MM.1S (cell line): Measurements from ENCODE around the gene LRMDA.
"Not testable (repeated sequence)": the region's sequence is repeated elsewhere in the genome, so short reads cannot be mapped to it uniquely, and the experiment has no call there.

Source experiments
- DNase-seq: peaks from one replicate; pipeline ENCODE4 v3.0.0-alpha.2; 2015
- H2AFZ ChIP-seq: fragments of 300-600 bp; sonication (generic); 2 replicates; pipeline ENCODE4 v1.6.0; 2016; ENCODE audit warnings: antibody characterized with exemption, low read length
- H3F3A ChIP-seq: fragments of 300-600 bp; sonication (generic); 2 replicates; pipeline ENCODE4 v1.6.1; 2016; ENCODE audit warnings: mild to moderate bottlenecking, antibody characterized with exemption, low read length, moderate library complexity, mixed read lengths; ENCODE audit not compliant: insufficient read depth
- H3K27ac ChIP-seq: fragments of 300-600 bp; sonication (generic); 2 replicates; pipeline ENCODE4 v1.5.1; 2016; ENCODE audit warnings: mild to moderate bottlenecking, low read length
- H3K27me3 ChIP-seq: fragments of 300-600 bp; sonication (generic); replicated peaks from 2 replicates; pipeline ENCODE4 v1.6.0; 2016; ENCODE audit warnings: low read length; ENCODE audit not compliant: insufficient read depth
- H3K36me3 ChIP-seq: fragments of 300-600 bp; sonication (generic); replicated peaks from 2 replicates; pipeline ENCODE4 v1.6.1; 2016; ENCODE audit warnings: mild to moderate bottlenecking, low read length, mixed read lengths; ENCODE audit not compliant: insufficient read depth
- H3K4me1 ChIP-seq: fragments of 300-600 bp; sonication (generic); 2 replicates; pipeline ENCODE4 v1.6.1; 2016; ENCODE audit warnings: low read length, mixed read lengths
- H3K4me2 ChIP-seq: fragments of 300-600 bp; sonication (generic); 2 replicates; pipeline ENCODE4 v1.6.0; 2016; ENCODE audit warnings: low read depth, low read length
- H3K4me3 ChIP-seq: fragments of 300-600 bp; sonication (generic); 2 replicates; pipeline ENCODE4 v1.5.1; 2016; ENCODE audit warnings: low read length, mixed read lengths
- H3K79me2 ChIP-seq: fragments of 300-600 bp; sonication (generic); 2 replicates; pipeline ENCODE4 v1.6.1; 2016; ENCODE audit warnings: mixed run types, low read length, mixed read lengths
- H3K9ac ChIP-seq: fragments of 300-600 bp; sonication (generic); 2 replicates; pipeline ENCODE4 v1.6.1; 2016; ENCODE audit warnings: low read length, mixed read lengths
- H3K9me2 ChIP-seq: fragments of 300-600 bp; sonication (generic); replicated peaks from 2 replicates; pipeline ENCODE4 v1.6.1; 2016; ENCODE audit warnings: mild to moderate bottlenecking, low read length, mixed read lengths; ENCODE audit not compliant: insufficient read depth
- H3K9me3 ChIP-seq: fragments of 300-600 bp; sonication (generic); replicated peaks from 2 replicates; pipeline ENCODE4 v1.6.1; 2016; ENCODE audit warnings: mild to moderate bottlenecking, low read length, mixed read lengths; ENCODE audit not compliant: insufficient read depth
- H4K20me1 ChIP-seq: fragments of 300-600 bp; sonication (generic); 2 replicates; pipeline ENCODE4 v1.6.1; 2016; ENCODE audit warnings: mild to moderate bottlenecking, low read length, moderate library complexity, mixed read lengths; ENCODE audit not compliant: insufficient read depth
- CTCF ChIP-seq: fragments of 300-600 bp; sonication (generic); IDR thresholded peaks from 2 replicates; pipeline ENCODE4 v1.5.1; 2016; ENCODE audit warnings: antibody characterized with exemption, low read length, mixed read lengths
- EZH2 ChIP-seq: fragments of 300-600 bp; sonication (generic); optimal IDR thresholded peaks from 2 replicates; pipeline ENCODE3; 2017; ENCODE audit warnings: low read depth, mild to moderate bottlenecking, antibody characterized with exemption, low read length, mixed read lengths
- EZH2phosphoT487 ChIP-seq: fragments of 300-600 bp; sonication (generic); IDR thresholded peaks from 2 replicates; pipeline ENCODE4 v1.6.1; 2018; ENCODE audit warnings: antibody characterized with exemption, low read length

The LRMDA gene

GRCh38 chr10:75617485-75618155 lies 186.2 kb downstream of the LRMDA start:
- Histone ChIP-seq H3K9me3 (no peaks in the 10 kb centered on the region), H2AFZ (no peak overlapping the region), H3K27me3 (no peaks in the 10 kb centered on the region), H4K20me1 (no peaks in the 10 kb centered on the region), H3F3A (no peaks in the 10 kb centered on the region), H3K36me3 (no peaks in the 10 kb centered on the region), H3K4me1 (peaks cover 9% of the 10 kb centered on the region), H3K4me2 (no peak overlapping the region), H3K4me3 (no peak overlapping the region), H3K79me2 (no peaks in the 10 kb centered on the region), H3K9ac (no peak overlapping the region), H3K9me2 (no peaks in the 10 kb centered on the region), H3K27ac (no peak overlapping the region)
- no peak for DNase-seq
- TF ChIP-seq EZH2phosphoT487 (no peak), EZH2 (no peak), CTCF (no peak)

GRCh38 chr10:75619635-75620034 lies 188.2 kb downstream of the LRMDA start:
- no peaks in the 10 kb centered on the region for H3K9me3 ChIP-seq
- no peaks in the 10 kb centered on the region for H4K20me1 ChIP-seq
- peaks cover 9% of the 10 kb centered on the region for H3K4me1 ChIP-seq
- H3K9ac ChIP-seq, result no peak overlapping the region
- no peaks in the 10 kb centered on the region for H3K9me2 ChIP-seq
- TF ChIP-seq EZH2phosphoT487, result no peak
- TF ChIP-seq EZH2, result no peak
- no peak for TF ChIP-seq CTCF
- no peaks in the 10 kb centered on the region for H3K79me2 ChIP-seq
- H3K27ac ChIP-seq, result no peak overlapping the region
- no peak for DNase-seq
- no peak overlapping the region for H3K4me2 ChIP-seq
- no peaks in the 10 kb centered on the region for H3K27me3 ChIP-seq
- no peaks in the 10 kb centered on the region for H3K36me3 ChIP-seq
- no peaks in the 10 kb centered on the region for H3F3A ChIP-seq
- H3K4me3 ChIP-seq, result no peak overlapping the region
- no peak overlapping the region for H2AFZ ChIP-seq

- Histone ChIP-seq H4K20me1 (no peaks in the 10 kb centered on the region), H3K4me3 (no peak overlapping the region)
- DNase-seq, result no peak
Observed at GRCh38 chr10:75620356-75620755, 188.9 kb downstream of the LRMDA start.

GRCh38 chr10:75621003-75621402 lies 189.6 kb downstream of the LRMDA start:
- H3K9me2 ChIP-seq, H3F3A ChIP-seq, H3K9me3 ChIP-seq, H3K36me3 ChIP-seq, H3K4me3 ChIP-seq, H3K4me2 ChIP-seq, H3K27me3 ChIP-seq, H3K4me1 ChIP-seq, H3K9ac ChIP-seq, H3K79me2 ChIP-seq, H3K27ac ChIP-seq, H4K20me1 ChIP-seq, DNase-seq, H2AFZ ChIP-seq: not testable (repeated sequence)

More at GRCh38 chr10:75620356-75620755, 188.9 kb downstream of the LRMDA start:
- H2AFZ ChIP-seq, result no peak overlapping the region
- H3K4me1 ChIP-seq, result peaks cover 9% of the 10 kb centered on the region
- TF ChIP-seq CTCF (no peak), EZH2 (no peak), EZH2phosphoT487 (no peak)
- no peaks in the 10 kb centered on the region for H3K27me3 ChIP-seq
- H3K36me3 ChIP-seq, result no peaks in the 10 kb centered on the region
- H3K9me2 ChIP-seq, result no peaks in the 10 kb centered on the region
- H3K9me3 ChIP-seq, result no peaks in the 10 kb centered on the region
- H3K79me2 ChIP-seq, result no peaks in the 10 kb centered on the region
- no peaks in the 10 kb centered on the region for H3F3A ChIP-seq
- no peak overlapping the region for H3K4me2 ChIP-seq
- H3K9ac ChIP-seq, result no peak overlapping the region
- H3K27ac ChIP-seq, result no peak overlapping the region
